ENCODE measurements around the gene NCOR2.

- TF ChIP-seq POLR2A (IDR thresholded peaks at IDR 0.05): no peak
- no peak for TF ChIP-seq CTCF (IDR thresholded peaks at IDR 0.05)
Observed at GRCh38 chr12:124610021-124610612, 42.7 kb upstream of the NCOR2 start.
